Panc1 (cell line): ENCODE results near the gene SEMA3D. TPM values are rescaled to one million over a fixed set of nuclear protein-coding genes. Genes with fewer than 3 reads are reported as not detected.

Experiments used
- ATAC-seq: fragments of 200-7000 bp; cut with Tn5 transposase; 2 replicates; pipeline ENCODE4 v1.9.1; 2020; ENCODE audit warnings: mild to moderate bottlenecking, moderate library complexity
- BruUV-seq: library from RNA; stranded (reverse); fragments of 400-500 nt; replicated peaks from 2 replicates; lab custom pipeline; 2021; lab: Mats Ljungman, UMichigan
- CTCF ChIA-PET: fragments of 300-600 bp; sonication (Branson Sonifier 250); formaldehyde crosslinking; loops from one replicate; lab custom pipeline; 2022; ENCODE audit warnings: antibody characterized with exemption; lab: Charles Lee
- POLR2A ChIA-PET: fragments of 300-600 bp; sonication (Branson Sonifier 250); formaldehyde crosslinking; loops from one replicate; lab custom pipeline; 2022; ENCODE audit warnings: antibody characterized with exemption; lab: Charles Lee
- DNase-seq: peaks from one replicate; pipeline ENCODE4 v3.0.0-alpha.2; 2010; ENCODE audit warnings: low read depth, low spot score
- H3K27ac ChIP-seq: 2 replicates; pipeline ENCODE4 v1.5.1; 2011; ENCODE audit warnings: mild to moderate bottlenecking, low read length, inconsistent platforms
- H3K27me3 ChIP-seq: fragments of 200-500 bp; sonication (Bioruptor generic); 2 replicates; pipeline ENCODE4 v1.6.0; 2014; ENCODE audit warnings: low read length, inconsistent platforms; ENCODE audit not compliant: control insufficient read depth, insufficient read depth
- H3K36me3 ChIP-seq: fragments of 200-500 bp; sonication (Bioruptor generic); 2 replicates; pipeline ENCODE4 v1.5.1; 2014; ENCODE audit warnings: inconsistent platforms, mild to moderate bottlenecking, low read length, moderate library complexity; ENCODE audit not compliant: control insufficient read depth, insufficient read depth
- H3K4me1 ChIP-seq: 2 replicates; pipeline ENCODE4 v1.5.1; 2011; ENCODE audit warnings: inconsistent platforms, mild to moderate bottlenecking, low read length, moderate library complexity; ENCODE audit not compliant: control insufficient read depth, insufficient read depth
- H3K4me3 ChIP-seq, 2 experiments: 2 replicates each; pipeline ENCODE4 v1.5.1; 2011 to 2012; ENCODE audit warnings: low read depth in 2 of 2, low read length in 2 of 2, mild to moderate bottlenecking in 2 of 2, inconsistent platforms in 1 of 2, moderate library complexity in 1 of 2
- H3K9me3 ChIP-seq: fragments of 200-500 bp; sonication (Bioruptor generic); 2 replicates; pipeline ENCODE4 v1.5.1; 2014; ENCODE audit warnings: low read depth, mild to moderate bottlenecking, inconsistent platforms, low read length, moderate library complexity; ENCODE audit not compliant: control insufficient read depth, insufficient read depth
- POLR2AphosphoS5 ChIP-seq: IDR thresholded peaks from 2 replicates; pipeline ENCODE4 v1.6.1; 2012; ENCODE audit warnings: mild to moderate bottlenecking, low read depth, low read length, moderate library complexity
- SIN3A ChIP-seq: IDR thresholded peaks from 2 replicates; pipeline ENCODE4 v1.6.1; 2012; ENCODE audit warnings: low read depth, mild to moderate bottlenecking, low read length, moderate library complexity, borderline replicate concordance; ENCODE audit not compliant: insufficient read depth
- TCF7L2 ChIP-seq: IDR thresholded peaks from 2 replicates; pipeline ENCODE4 v1.6.1; 2011; ENCODE audit warnings: mild to moderate bottlenecking, low read depth, low read length, inconsistent platforms
- in situ Hi-C: cut with HindIII; loops from 2 replicates; pipeline ENCODE4 v1.10.0; 2016; ENCODE audit warnings: low sequenced_read_pairs, low pct_unique_long_range_greater_than_20kb
- intact Hi-C: fragments of 100-400 bp; cut with micrococcal nuclease; formaldehyde crosslinking; loops from one replicate; pipeline ENCODE4 v1.10.0; 2022; ENCODE audit not compliant: unreplicated experiment
- total RNA-seq: library from RNA; stranded (reverse); gene quantifications from one replicate; pipeline ENCODE4 v1.2.1, GENCODE V29; 2021; ENCODE audit not compliant: unreplicated experiment
- TF ChIP-seq, protein P1 (sequence below): fragments of 450-650 bp; IDR thresholded peaks from 2 replicates; pipeline ENCODE4 v1.5.1; 2017; ENCODE audit warnings: mild to moderate bottlenecking
- TF ChIP-seq, protein P2 (sequence below), 2 experiments: IDR thresholded peaks; 2 replicates each; pipeline ENCODE4 v1.6.1; 2011 to 2012; ENCODE audit warnings: low read depth in 2 of 2, control low read depth in 1 of 2, low read length in 1 of 2, mild to moderate bottlenecking in 1 of 2, moderate library complexity in 1 of 2; ENCODE audit not compliant: insufficient read depth in 1 of 2

Gene SEMA3D
- total RNA-seq, 1 experiment from 2014 or later, result 11.5 TPM

DNA sequence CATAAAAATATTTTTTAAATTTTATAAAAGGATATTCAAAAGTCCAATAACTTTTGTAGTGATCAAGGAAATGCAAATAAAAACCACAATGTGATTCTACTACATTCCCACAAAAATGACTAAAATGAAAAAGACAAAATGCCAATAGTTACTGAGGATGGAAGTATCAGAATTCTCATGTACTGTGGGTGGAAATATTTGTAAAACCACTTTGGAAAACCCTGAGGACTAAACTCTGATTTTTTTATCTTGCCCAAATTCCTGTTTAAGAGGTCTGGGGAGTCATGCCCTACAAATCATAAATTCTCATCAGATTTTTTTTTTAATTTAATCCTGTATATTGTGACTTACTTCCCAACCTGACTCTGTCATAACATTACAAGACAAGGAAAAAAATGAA, 9.8 kb upstream of the SEMA3D start:
- intact Hi-C loops (no loop called here), in situ Hi-C loops (no loop called here)
- DNase-seq (no peak), ATAC-seq (no peak)
- H3K4me1 ChIP-seq, result no peaks in the 10 kb centered on the region
- no peaks in the 10 kb centered on the region for H3K9me3 ChIP-seq
- ChIA-PET CTCF (no interaction called here), POLR2A (no interaction called here)
- TF ChIP-seq SIN3A (no peak), TCF7L2 (no peak), POLR2AphosphoS5 (no peak)
- TF ChIP-seq, protein P1, sequence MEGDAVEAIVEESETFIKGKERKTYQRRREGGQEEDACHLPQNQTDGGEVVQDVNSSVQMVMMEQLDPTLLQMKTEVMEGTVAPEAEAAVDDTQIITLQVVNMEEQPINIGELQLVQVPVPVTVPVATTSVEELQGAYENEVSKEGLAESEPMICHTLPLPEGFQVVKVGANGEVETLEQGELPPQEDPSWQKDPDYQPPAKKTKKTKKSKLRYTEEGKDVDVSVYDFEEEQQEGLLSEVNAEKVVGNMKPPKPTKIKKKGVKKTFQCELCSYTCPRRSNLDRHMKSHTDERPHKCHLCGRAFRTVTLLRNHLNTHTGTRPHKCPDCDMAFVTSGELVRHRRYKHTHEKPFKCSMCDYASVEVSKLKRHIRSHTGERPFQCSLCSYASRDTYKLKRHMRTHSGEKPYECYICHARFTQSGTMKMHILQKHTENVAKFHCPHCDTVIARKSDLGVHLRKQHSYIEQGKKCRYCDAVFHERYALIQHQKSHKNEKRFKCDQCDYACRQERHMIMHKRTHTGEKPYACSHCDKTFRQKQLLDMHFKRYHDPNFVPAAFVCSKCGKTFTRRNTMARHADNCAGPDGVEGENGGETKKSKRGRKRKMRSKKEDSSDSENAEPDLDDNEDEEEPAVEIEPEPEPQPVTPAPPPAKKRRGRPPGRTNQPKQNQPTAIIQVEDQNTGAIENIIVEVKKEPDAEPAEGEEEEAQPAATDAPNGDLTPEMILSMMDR, result no peak
- TF ChIP-seq, protein P2, sequence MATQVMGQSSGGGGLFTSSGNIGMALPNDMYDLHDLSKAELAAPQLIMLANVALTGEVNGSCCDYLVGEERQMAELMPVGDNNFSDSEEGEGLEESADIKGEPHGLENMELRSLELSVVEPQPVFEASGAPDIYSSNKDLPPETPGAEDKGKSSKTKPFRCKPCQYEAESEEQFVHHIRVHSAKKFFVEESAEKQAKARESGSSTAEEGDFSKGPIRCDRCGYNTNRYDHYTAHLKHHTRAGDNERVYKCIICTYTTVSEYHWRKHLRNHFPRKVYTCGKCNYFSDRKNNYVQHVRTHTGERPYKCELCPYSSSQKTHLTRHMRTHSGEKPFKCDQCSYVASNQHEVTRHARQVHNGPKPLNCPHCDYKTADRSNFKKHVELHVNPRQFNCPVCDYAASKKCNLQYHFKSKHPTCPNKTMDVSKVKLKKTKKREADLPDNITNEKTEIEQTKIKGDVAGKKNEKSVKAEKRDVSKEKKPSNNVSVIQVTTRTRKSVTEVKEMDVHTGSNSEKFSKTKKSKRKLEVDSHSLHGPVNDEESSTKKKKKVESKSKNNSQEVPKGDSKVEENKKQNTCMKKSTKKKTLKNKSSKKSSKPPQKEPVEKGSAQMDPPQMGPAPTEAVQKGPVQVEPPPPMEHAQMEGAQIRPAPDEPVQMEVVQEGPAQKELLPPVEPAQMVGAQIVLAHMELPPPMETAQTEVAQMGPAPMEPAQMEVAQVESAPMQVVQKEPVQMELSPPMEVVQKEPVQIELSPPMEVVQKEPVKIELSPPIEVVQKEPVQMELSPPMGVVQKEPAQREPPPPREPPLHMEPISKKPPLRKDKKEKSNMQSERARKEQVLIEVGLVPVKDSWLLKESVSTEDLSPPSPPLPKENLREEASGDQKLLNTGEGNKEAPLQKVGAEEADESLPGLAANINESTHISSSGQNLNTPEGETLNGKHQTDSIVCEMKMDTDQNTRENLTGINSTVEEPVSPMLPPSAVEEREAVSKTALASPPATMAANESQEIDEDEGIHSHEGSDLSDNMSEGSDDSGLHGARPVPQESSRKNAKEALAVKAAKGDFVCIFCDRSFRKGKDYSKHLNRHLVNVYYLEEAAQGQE (IDR thresholded peaks at IDR 0.05; ENCODE audit: insufficient read depth in 1 of 2, low read depth in 2 of 2, low read length in 1 of 2), result no peak
- no peaks in the 10 kb centered on the region; the same call in 1 of the 2 replicates for H3K36me3 ChIP-seq
- H3K4me3 ChIP-seq, result no peak overlapping the region
- no TSS peak for BruUV-seq
- no peaks in the 10 kb centered on the region for H3K27me3 ChIP-seq
- no peak overlapping the region for H3K27ac ChIP-seq

DNA sequence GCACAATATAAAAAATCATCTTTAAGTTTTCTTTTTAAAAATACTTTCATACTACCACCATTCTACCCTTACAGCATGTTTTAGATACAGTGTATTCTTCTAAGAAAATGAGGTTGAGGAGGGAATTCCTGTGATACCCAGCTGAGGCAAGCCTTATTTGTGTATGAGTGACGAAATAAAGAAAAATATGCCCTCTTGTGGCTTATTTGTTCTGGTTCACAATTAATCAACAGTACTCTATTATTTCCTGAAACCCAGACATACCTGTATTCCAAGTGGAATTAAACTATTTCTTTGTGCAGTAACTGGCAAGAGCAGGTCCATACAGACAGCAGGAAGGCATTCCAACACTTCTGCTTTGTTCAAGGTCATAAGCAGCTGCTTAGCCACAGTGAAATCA, 4.5 kb upstream of the SEMA3D start:
- no TSS peak for BruUV-seq
- ATAC-seq, result no peak
- ChIA-PET POLR2A (no interaction called here), CTCF (no interaction called here)
- H3K36me3 ChIP-seq, result no peaks in the 10 kb centered on the region; the same call in 1 of the 2 replicates
- H3K4me1 ChIP-seq, result peaks cover 5% of the 10 kb centered on the region
- H3K27ac ChIP-seq, result no peak overlapping the region
- DNase-seq, result no peak
- peaks cover 2% of the 10 kb centered on the region for H3K27me3 ChIP-seq
- H3K4me3 ChIP-seq, result no peak overlapping the region
- in situ Hi-C loops, result no loop called here
- intact Hi-C loops, result loop anchor here (5.0 kb wide), 1 partner anchor 271 kb away; no protein-coding TSS in a partner anchor
- no peaks in the 10 kb centered on the region for H3K9me3 ChIP-seq
- no peak for TF ChIP-seq POLR2AphosphoS5
- no peak for TF ChIP-seq SIN3A
- TF ChIP-seq, protein P1, result peak; percentile 26; the same call in 1 of the 2 replicates
- TF ChIP-seq TCF7L2, result no peak
